ENCODE measurements around the gene ABCA1.

DNA sequence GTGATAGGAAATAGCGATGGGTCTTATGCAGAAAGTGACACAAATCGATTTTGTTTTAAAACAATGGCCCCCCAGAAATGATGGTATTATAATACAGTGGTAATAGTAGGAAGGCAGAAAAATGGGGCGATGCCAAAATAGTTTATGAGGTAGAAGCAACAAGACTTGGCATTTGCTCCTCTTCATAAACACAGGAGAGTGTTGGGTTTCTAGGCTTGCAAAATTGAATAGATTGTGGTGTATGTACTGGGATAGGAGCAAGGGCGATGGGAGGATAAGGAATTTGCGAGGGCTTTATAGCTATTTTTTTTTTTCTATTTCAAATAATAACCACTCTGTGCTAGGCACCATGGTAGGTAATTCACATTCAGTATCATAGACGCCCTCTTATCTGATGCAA is 49.2 kb upstream of the ABCA1 start:
- TF ChIP-seq, protein P1, sequence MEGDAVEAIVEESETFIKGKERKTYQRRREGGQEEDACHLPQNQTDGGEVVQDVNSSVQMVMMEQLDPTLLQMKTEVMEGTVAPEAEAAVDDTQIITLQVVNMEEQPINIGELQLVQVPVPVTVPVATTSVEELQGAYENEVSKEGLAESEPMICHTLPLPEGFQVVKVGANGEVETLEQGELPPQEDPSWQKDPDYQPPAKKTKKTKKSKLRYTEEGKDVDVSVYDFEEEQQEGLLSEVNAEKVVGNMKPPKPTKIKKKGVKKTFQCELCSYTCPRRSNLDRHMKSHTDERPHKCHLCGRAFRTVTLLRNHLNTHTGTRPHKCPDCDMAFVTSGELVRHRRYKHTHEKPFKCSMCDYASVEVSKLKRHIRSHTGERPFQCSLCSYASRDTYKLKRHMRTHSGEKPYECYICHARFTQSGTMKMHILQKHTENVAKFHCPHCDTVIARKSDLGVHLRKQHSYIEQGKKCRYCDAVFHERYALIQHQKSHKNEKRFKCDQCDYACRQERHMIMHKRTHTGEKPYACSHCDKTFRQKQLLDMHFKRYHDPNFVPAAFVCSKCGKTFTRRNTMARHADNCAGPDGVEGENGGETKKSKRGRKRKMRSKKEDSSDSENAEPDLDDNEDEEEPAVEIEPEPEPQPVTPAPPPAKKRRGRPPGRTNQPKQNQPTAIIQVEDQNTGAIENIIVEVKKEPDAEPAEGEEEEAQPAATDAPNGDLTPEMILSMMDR (IDR thresholded peaks at IDR 0.05; ENCODE audit: borderline replicate concordance, extremely low read depth, low read length, poor library complexity, severe bottlenecking) = no peak
- no peak for TF ChIP-seq EZH2 (IDR thresholded peaks at IDR 0.05; ENCODE audit: borderline replicate concordance, low read depth, low read length, severe bottlenecking)

Measured in DND-41 (cell line).